ENCODE results near the gene TENT5C. TPM values are rescaled to one million over a fixed set of nuclear protein-coding genes. Genes with fewer than 3 reads are reported as not detected.

Gene TENT5C
- total RNA-seq, 2 donors from 2014 or later, result 3.6 to 12.4 TPM

- peak; percentile 16 for DNase-seq (ENCODE audit: low spot score)
These were observed 39.0 kb downstream of the TENT5C start for GRCh38 chr1:117644696-117645311.

GRCh38 chr1:117645343-117645742 lies 39.5 kb downstream of the TENT5C start:
- intact Hi-C loops (cut with DNase I), result no loop called here
- DNase-seq (ENCODE audit: low spot score), result peak; percentile 0

More at GRCh38 chr1:117644696-117645311, 39.0 kb downstream of the TENT5C start:
- intact Hi-C loops (cut with DNase I), result no loop called here

- intact Hi-C loops (cut with DNase I), result no loop called here
- peak; percentile 60 for DNase-seq (ENCODE audit: low spot score)
These were observed 40.4 kb downstream of the TENT5C start for GRCh38 chr1:117646007-117646811.

GRCh38 chr1:117646956-117647355 lies 41.1 kb downstream of the TENT5C start:
- DNase-seq (ENCODE audit: low spot score), result peak; percentile 48
- intact Hi-C loops (cut with DNase I), result no loop called here

GRCh38 chr1:117648015-117648414 lies 42.2 kb downstream of the TENT5C start:
- intact Hi-C loops (cut with DNase I), result no loop called here

GRCh38 chr1:117650840-117651568 lies 45.2 kb downstream of the TENT5C start:
- DNase-seq (ENCODE audit: low spot score), result peak; percentile 8
- intact Hi-C loops (cut with DNase I), result no loop called here

More at GRCh38 chr1:117648015-117648414, 42.2 kb downstream of the TENT5C start:
- no peak for DNase-seq (ENCODE audit: low spot score)

- peak; percentile 44 for DNase-seq (ENCODE audit: low spot score)
These were observed 45.8 kb downstream of the TENT5C start for GRCh38 chr1:117651616-117652015.

GRCh38 chr1:117652421-117652820 lies 46.6 kb downstream of the TENT5C start:
- peak; percentile 16 for DNase-seq (ENCODE audit: low spot score)
- intact Hi-C loops (cut with DNase I), result no loop called here

More at GRCh38 chr1:117651616-117652015, 45.8 kb downstream of the TENT5C start:
- intact Hi-C loops (cut with DNase I), result no loop called here

- intact Hi-C loops (cut with DNase I), result no loop called here
- DNase-seq (ENCODE audit: low spot score), result peak; percentile 25
These were observed 47.3 kb downstream of the TENT5C start for GRCh38 chr1:117653195-117653594.

GRCh38 chr1:117653732-117654492 lies 48.1 kb downstream of the TENT5C start:
- peak; percentile 24 for DNase-seq (ENCODE audit: low spot score)
- intact Hi-C loops (cut with DNase I), result no loop called here

GRCh38 chr1:117654493-117655219 lies 48.8 kb downstream of the TENT5C start:
- intact Hi-C loops (cut with DNase I), result no loop called here
- peak; percentile 51 for DNase-seq (ENCODE audit: low spot score)

GRCh38 chr1:117655220-117655577 lies 49.4 kb downstream of the TENT5C start:
- intact Hi-C loops (cut with DNase I), result no loop called here
- DNase-seq (ENCODE audit: low spot score), result no peak

GRCh38 chr1:117656202-117656641 lies 50.4 kb downstream of the TENT5C start:
- no peak for DNase-seq (ENCODE audit: low spot score)
- intact Hi-C loops (cut with DNase I), result no loop called here

GRCh38 chr1:117657031-117657430 lies 51.2 kb downstream of the TENT5C start:
- intact Hi-C loops (cut with DNase I), result no loop called here
- peak; percentile 48 for DNase-seq (ENCODE audit: low spot score)

GRCh38 chr1:117657949-117658660 lies 52.3 kb downstream of the TENT5C start:
- intact Hi-C loops (cut with DNase I), result no loop called here

GRCh38 chr1:117658676-117659075 lies 52.8 kb downstream of the TENT5C start:
- peak; percentile 55 for DNase-seq (ENCODE audit: low spot score)
- intact Hi-C loops (cut with DNase I), result no loop called here

More at GRCh38 chr1:117657949-117658660, 52.3 kb downstream of the TENT5C start:
- peak; percentile 48 for DNase-seq (ENCODE audit: low spot score)

- DNase-seq (ENCODE audit: low spot score), result no peak
- intact Hi-C loops (cut with DNase I), result no loop called here
These were observed 53.9 kb downstream of the TENT5C start for GRCh38 chr1:117659550-117660270.

Measured in posterior vena cava (tissue), 2 donors.